Measurements from ENCODE around the gene EXT2. TPM values are rescaled to one million over a fixed set of nuclear protein-coding genes. Genes with fewer than 3 reads are reported as not detected.

EXT2 gene
- total and polyA plus RNA-seq, 2 of the 13 experiments (the other 11 are each of a cell fraction or from before 2014, with no cell fraction given) = 61.5 to 68.7 TPM

DNA sequence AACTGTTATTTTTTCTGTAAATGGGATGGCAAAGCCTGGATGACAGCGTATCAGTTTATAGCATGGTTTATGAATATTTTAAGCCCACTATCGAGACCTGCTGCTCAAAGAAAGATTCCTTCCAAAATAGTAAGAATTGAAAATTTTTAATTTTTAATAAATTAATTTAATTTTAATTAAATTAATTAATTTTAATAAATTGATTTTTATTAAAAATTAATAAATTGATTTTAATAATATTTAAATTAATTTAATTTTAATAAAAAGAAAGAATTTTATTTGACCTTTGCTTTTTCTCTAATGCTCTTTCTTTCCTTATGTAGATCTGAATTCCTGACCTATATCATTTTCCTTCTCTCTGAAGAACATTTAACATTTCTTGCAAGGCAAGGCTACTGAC lies 62.9 kb downstream of the EXT2 start:
- ChIA-PET POLR2A (no interaction called here), CTCF (ENCODE audit: low intra/inter-chr PET ratio, low total read pairs) (no interaction called here)
- no peak for TF ChIP-seq ZNF432 (CRISPR knock-in tag; IDR thresholded peaks at IDR 0.05; ENCODE audit: borderline replicate concordance)
- no peak for TF ChIP-seq ZNF33B (CRISPR knock-in tag; IDR thresholded peaks at IDR 0.05)
- no peak for TF ChIP-seq SSRP1 (CRISPR knock-in tag; IDR thresholded peaks at IDR 0.05)
- no peak for TF ChIP-seq ZNF317 (CRISPR knock-in tag; IDR thresholded peaks at IDR 0.05)
- TF ChIP-seq NPAS2 (CRISPR knock-in tag; IDR thresholded peaks at IDR 0.05; ENCODE audit: borderline replicate concordance) = no peak
- TF ChIP-seq ATF7 (IDR thresholded peaks at IDR 0.05) = no peak
- no peak for TF ChIP-seq ATF7 (CRISPR knock-in tag; IDR thresholded peaks at IDR 0.05)
- TF ChIP-seq FOXO4 (CRISPR knock-in tag; conservative IDR thresholded peaks at IDR 0.05) = no peak
- no peak for TF ChIP-seq ZNF589 (CRISPR knock-in tag; conservative IDR thresholded peaks at IDR 0.05)
- no peak for TF ChIP-seq AGO2 (optimal IDR thresholded peaks at IDR 0.05; ENCODE audit: low read depth, low read length)
- TF ChIP-seq, protein P1, sequence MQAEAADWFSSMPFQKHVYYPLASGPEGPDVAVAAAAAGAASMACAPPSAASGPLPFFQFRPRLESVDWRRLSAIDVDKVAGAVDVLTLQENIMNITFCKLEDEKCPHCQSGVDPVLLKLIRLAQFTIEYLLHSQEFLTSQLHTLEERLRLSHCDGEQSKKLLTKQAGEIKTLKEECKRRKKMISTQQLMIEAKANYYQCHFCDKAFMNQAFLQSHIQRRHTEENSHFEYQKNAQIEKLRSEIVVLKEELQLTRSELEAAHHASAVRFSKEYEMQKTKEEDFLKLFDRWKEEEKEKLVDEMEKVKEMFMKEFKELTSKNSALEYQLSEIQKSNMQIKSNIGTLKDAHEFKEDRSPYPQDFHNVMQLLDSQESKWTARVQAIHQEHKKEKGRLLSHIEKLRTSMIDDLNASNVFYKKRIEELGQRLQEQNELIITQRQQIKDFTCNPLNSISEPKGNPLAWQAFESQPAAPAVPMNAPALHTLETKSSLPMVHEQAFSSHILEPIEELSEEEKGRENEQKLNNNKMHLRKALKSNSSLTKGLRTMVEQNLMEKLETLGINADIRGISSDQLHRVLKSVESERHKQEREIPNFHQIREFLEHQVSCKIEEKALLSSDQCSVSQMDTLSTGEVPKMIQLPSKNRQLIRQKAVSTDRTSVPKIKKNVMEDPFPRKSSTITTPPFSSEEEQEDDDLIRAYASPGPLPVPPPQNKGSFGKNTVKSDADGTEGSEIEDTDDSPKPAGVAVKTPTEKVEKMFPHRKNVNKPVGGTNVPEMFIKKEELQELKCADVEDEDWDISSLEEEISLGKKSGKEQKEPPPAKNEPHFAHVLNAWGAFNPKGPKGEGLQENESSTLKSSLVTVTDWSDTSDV (CRISPR knock-in tag; IDR thresholded peaks at IDR 0.05) = no peak
- no peak for TF ChIP-seq ZNF674 (CRISPR knock-in tag; IDR thresholded peaks at IDR 0.05; ENCODE audit: low read depth)
- TF ChIP-seq ZMAT3 (CRISPR knock-in tag; conservative IDR thresholded peaks at IDR 0.05) = no peak
- no peak for TF ChIP-seq NR3C1 (CRISPR knock-in tag; IDR thresholded peaks at IDR 0.05)
- no peak for TF ChIP-seq TFAP4 (IDR thresholded peaks at IDR 0.05; ENCODE audit: borderline replicate concordance, low read depth)
- TF ChIP-seq CBX2 (IDR thresholded peaks at IDR 0.05; ENCODE audit: low read depth, low read length) = no peak
- no peak for TF ChIP-seq CBX2 (CRISPR knock-in tag; IDR thresholded peaks at IDR 0.05; ENCODE audit: low read depth)
- no peak for TF ChIP-seq CSRNP2 (CRISPR knock-in tag; conservative IDR thresholded peaks at IDR 0.05; ENCODE audit: low read depth)
- FAIRE-seq = no peak
- 98% methylated on average over 2 of the region's 2 CpGs for WGBS (ENCODE audit: low lambda C conversion rate)
- 0 out of 2 replicates have a peak, but pooled peaks cover 2% of the 10 kb centered on the region for H3K9me3 ChIP-seq (ENCODE audit: low read length)
- no peaks in the 10 kb centered on the region for H3K27me3 ChIP-seq (ENCODE audit: control insufficient read depth in 1 of 2, insufficient read depth in 2 of 2, low read length in 2 of 2)
- no peak overlapping the region for H3K27ac ChIP-seq (ENCODE audit: extremely low read length, insufficient read depth, low read length)
- H3K4me1 ChIP-seq (ENCODE audit: insufficient read depth, low read length) = no peaks in the 10 kb centered on the region
- H3K79me2 ChIP-seq (ENCODE audit: insufficient read depth, low read length) = no peaks in the 10 kb centered on the region
- no peak overlapping the region for H2AFZ ChIP-seq (ENCODE audit: low read length)
- H3K4me2 ChIP-seq (ENCODE audit: low read depth, low read length) = no peak overlapping the region
- no peak for ATAC-seq
- no TSS peak for BruUV-seq (replicated peaks)
- H3K9ac ChIP-seq (ENCODE audit: insufficient read depth, low read depth, low read length) = no peak overlapping the region
- in situ Hi-C loops (cut with HindIII; ENCODE audit: extremely low pct_ligation_motif_present, low pct_unique_long_range_greater_than_20kb) = no loop called here
- intact Hi-C loops (cut with micrococcal nuclease; ENCODE audit: unreplicated experiment) = no loop called here
- no peak for DNase-seq (ENCODE audit: low spot score)
- peaks cover 0 to 2% of the 10 kb centered on the region in 2 experiments; a peak in 1 of 5 replicates for H3K36me3 ChIP-seq (replicated peaks in 1 of 2; ENCODE audit: control insufficient read depth in 1 of 2, insufficient read depth in 2 of 2, low read length in 2 of 2)
- no peak overlapping the region for H3K4me3 ChIP-seq (replicated peaks in 1 of 3; ENCODE audit: insufficient read depth in 1 of 3, low read depth in 2 of 3, low read length in 3 of 3)
- H4K20me1 ChIP-seq (ENCODE audit: insufficient read depth, low read length) = no peaks in the 10 kb centered on the region
